ENCODE data around the gene D2HGDH. TPM values are rescaled to one million over a fixed set of nuclear protein-coding genes. Genes with fewer than 3 reads are reported as not detected.
"Not testable (repeated sequence)": the region's sequence is repeated elsewhere in the genome, so short reads cannot be mapped to it uniquely, and the experiment has no call there.

D2HGDH gene
- total and polyA plus RNA-seq, 7 experiments from 2014 or later: 3.5 to 49.8 (median 32.5) TPM

DNA sequence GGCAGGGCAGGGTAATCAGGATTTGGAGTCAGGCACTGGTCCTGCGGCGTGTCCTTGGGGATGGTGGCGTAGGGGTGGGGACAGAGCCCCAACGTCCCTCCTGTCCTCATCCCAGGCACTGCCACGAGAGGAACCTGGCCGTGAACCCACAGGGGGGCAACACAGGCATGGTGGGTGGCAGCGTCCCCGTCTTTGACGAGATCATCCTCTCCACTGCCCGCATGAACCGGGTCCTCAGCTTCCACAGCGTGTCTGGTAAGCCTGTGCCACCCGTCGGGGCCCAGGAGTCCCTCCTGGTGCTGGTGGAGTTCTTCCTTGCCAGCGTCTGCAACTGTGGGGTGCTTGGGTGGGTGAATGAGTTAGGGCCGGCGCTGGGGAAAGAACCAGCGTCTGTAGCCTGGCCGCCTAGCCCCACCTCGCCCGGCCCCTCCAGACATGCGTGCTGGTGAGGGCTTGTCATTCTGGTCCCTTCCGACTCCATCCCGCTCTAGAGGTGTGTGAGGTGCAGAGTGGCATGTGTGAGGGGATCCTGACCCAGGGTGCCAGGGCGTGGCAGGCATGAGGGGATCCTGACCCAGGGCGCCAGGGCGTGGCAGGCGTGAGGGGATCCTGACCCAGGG, 8.0 kb downstream of the D2HGDH start:
- Mint-ChIP-seq H3K36me3 (peaks cover 8 to 28% (median 15%) of the 10 kb centered on the region in 5 donors), H3K27me3 (no peaks in the 10 kb centered on the region), H3K4me3 (no peak overlapping the region), H3K9me3 (peaks cover 0 to 5% (median 0%) of the 10 kb centered on the region in 11 donors), H3K4me1 (peaks cover 8 to 30% (median 26%) of the 10 kb centered on the region in 7 donors), H3K27ac (no peak overlapping the region)
- Histone ChIP-seq H3K9me3 (ENCODE audit: control insufficient read depth in 2 of 3, low read length in 3 of 3) (no peaks in the 10 kb centered on the region), H3K27ac (ENCODE audit: low read depth, low read length) (no peak overlapping the region), H3K27me3 (ENCODE audit: control insufficient read depth in 2 of 2, insufficient read depth in 2 of 2, low read length in 2 of 2) (no peaks in the 10 kb centered on the region), H3K4me3 (ENCODE audit: low read length) (no peak overlapping the region), H3K36me3 (ENCODE audit: control insufficient read depth in 2 of 3, insufficient read depth in 3 of 3, low read length in 3 of 3) (peaks cover 0 to 37% (median 0%) of the 10 kb centered on the region in 3 experiments), H3K4me1 (ENCODE audit: control insufficient read depth in 2 of 2, insufficient read depth in 2 of 2, low read length in 2 of 2) (peaks cover 18 to 25% of the 10 kb centered on the region in 2 donors)
- ChIA-PET POLR2A (no interaction called here), CTCF (no interaction called here)
- ATAC-seq: no peak
- intact Hi-C loops (cut with micrococcal nuclease): no loop called here
- no peak for DNase-seq

DNA sequence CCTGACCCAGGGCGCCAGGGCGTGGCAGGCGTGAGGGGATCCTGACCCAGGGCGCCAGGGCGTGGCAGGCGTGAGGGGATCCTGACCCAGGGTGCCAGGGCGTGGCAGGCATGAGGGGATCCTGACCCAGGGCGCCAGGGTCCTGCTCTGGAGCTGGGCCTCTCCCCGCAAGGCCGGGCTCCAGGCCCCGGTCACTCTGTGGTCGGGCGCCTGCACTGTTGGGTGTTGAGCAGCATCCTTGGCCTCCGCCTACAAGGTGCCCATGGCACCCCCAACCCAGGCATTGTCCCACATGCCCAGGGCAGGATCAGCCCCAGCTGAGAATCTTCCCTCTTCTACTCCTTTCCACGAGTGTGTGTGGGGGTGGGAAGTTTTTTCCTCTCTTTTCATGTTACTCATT, 8.6 kb downstream of the D2HGDH start:
- POLR2A ChIA-PET: not testable (repeated sequence)

DNA sequence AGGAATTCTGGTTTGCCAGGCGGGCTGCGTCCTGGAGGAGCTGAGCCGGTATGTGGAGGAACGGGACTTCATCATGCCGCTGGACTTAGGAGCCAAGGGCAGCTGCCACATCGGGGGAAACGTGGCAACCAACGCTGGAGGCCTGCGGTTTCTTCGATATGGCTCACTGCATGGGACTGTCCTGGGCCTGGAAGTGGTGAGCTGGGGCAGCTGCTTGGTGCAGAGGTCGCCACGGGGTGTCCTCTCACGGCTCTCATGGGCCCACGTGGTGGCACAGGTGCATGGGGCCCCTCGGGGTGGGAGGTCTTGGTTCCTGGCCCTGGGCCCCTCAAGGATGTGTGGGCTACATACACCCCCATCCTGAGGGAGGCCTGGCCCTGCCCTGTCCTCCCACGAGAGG, 9.2 kb downstream of the D2HGDH start:
- H3K27ac ChIP-seq (ENCODE audit: low read depth, low read length): no peak overlapping the region
- ChIA-PET CTCF (interaction anchor here (1.0 kb wide), 1 partner anchor 386 kb away, joined by 3 read pairs; no protein-coding TSS in a partner anchor), POLR2A (no interaction called here)
- no peak overlapping the region for H3K4me3 ChIP-seq (ENCODE audit: low read length)
- no peaks in the 10 kb centered on the region for H3K27me3 ChIP-seq (ENCODE audit: control insufficient read depth in 2 of 2, insufficient read depth in 2 of 2, low read length in 2 of 2)
- H3K27me3 Mint-ChIP-seq: no peaks in the 10 kb centered on the region
- peaks cover 8 to 23% (median 15%) of the 10 kb centered on the region in 5 donors for H3K36me3 Mint-ChIP-seq
- ATAC-seq (no peak), DNase-seq (no peak)
- H3K4me1 ChIP-seq (ENCODE audit: control insufficient read depth in 2 of 2, insufficient read depth in 2 of 2, low read length in 2 of 2): peaks cover 18 to 25% of the 10 kb centered on the region in 2 donors
- intact Hi-C loops (cut with micrococcal nuclease): no loop called here
- peak overlapping the region in 1 of 10 donors; percentile 37 for H3K4me3 Mint-ChIP-seq
- H3K27ac Mint-ChIP-seq: peak overlapping the region in 2 of 9 donors; percentile 25 to 26
- H3K9me3 Mint-ChIP-seq: peaks cover 0 to 5% (median 0%) of the 10 kb centered on the region in 11 donors
- H3K9me3 ChIP-seq (ENCODE audit: control insufficient read depth in 2 of 3, low read length in 3 of 3): no peaks in the 10 kb centered on the region
- peaks cover 0 to 36% (median 0%) of the 10 kb centered on the region in 3 experiments for H3K36me3 ChIP-seq (ENCODE audit: control insufficient read depth in 2 of 3, insufficient read depth in 3 of 3, low read length in 3 of 3)
- H3K4me1 Mint-ChIP-seq: peaks cover 2 to 25% (median 19%) of the 10 kb centered on the region in 7 donors

More for the DNA sequence above, 8.6 kb downstream of the D2HGDH start:
- H3K9me3 Mint-ChIP-seq; H3K27ac ChIP-seq (ENCODE audit: low read depth, low read length); DNase-seq; H3K4me3 ChIP-seq (ENCODE audit: low read length); ATAC-seq; H3K9me3 ChIP-seq (ENCODE audit: control insufficient read depth in 2 of 3, low read length in 3 of 3); H3K27me3 ChIP-seq (ENCODE audit: control insufficient read depth in 2 of 2, insufficient read depth in 2 of 2, low read length in 2 of 2); intact Hi-C loops (cut with micrococcal nuclease); H3K27me3 Mint-ChIP-seq; CTCF ChIA-PET: not testable (repeated sequence)
- peak overlapping the region in 1 of 10 donors; percentile 37 for H3K4me3 Mint-ChIP-seq
- H3K4me1 Mint-ChIP-seq: peaks cover 4 to 26% (median 21%) of the 10 kb centered on the region in 7 donors
- H3K36me3 Mint-ChIP-seq: peaks cover 8 to 23% (median 15%) of the 10 kb centered on the region in 5 donors
- H3K27ac Mint-ChIP-seq: peak overlapping the region in 1 of 9 donors; percentile 54
- Histone ChIP-seq H3K4me1 (ENCODE audit: control insufficient read depth in 2 of 2, insufficient read depth in 2 of 2, low read length in 2 of 2) (peaks cover 18 to 25% of the 10 kb centered on the region in 2 donors), H3K36me3 (ENCODE audit: control insufficient read depth in 2 of 3, insufficient read depth in 3 of 3, low read length in 3 of 3) (peaks cover 0 to 37% (median 0%) of the 10 kb centered on the region in 3 experiments)

DNA sequence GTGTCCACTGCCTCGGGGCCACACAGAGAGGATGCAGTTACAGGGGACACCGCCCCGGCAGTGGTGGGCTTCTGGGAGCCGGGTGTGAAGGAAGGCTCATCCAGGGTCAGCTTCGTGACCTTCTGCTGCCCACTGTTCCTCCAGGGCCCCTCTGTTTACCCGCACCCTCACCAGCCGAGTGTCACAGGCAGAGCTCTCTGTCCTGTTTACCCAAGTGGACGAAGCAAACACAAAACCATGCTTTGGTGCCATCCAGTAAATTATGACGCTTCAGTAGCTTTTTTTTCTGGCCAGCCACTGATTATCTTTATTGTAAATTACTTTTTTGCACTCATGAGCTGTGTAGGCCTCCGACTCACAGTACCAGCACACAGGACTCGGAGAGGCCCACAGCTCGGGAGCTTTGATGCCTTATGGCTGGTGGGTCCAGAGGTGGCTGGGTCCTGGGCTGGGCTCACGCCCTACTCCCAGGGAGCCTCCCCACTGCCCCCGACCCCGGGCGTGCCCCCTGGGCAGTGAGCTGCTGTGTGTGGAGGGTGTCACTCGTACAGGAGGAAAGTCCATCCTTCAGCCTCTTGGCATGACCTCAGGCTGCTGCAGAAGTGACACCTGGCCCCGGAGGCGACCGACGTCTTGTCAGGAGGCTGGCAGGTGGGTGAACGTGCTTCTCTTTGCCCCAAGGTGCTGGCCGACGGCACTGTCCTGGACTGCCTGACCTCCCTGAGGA, 9.8 kb downstream of the D2HGDH start:
- ChIA-PET CTCF (interaction anchor here (1.0 kb wide), 1 partner anchor 386 kb away, joined by 3 read pairs; no protein-coding TSS in a partner anchor), POLR2A (no interaction called here)
- Histone ChIP-seq H3K9me3 (ENCODE audit: control insufficient read depth in 2 of 3, low read length in 3 of 3) (no peaks in the 10 kb centered on the region), H3K36me3 (ENCODE audit: control insufficient read depth in 2 of 3, insufficient read depth in 3 of 3, low read length in 3 of 3) (peaks cover 0 to 39% (median 0%) of the 10 kb centered on the region in 3 experiments), H3K4me3 (ENCODE audit: low read length) (no peak overlapping the region), H3K27me3 (ENCODE audit: control insufficient read depth in 2 of 2, insufficient read depth in 2 of 2, low read length in 2 of 2) (no peaks in the 10 kb centered on the region), H3K4me1 (ENCODE audit: control insufficient read depth in 2 of 2, insufficient read depth in 2 of 2, low read length in 2 of 2) (peaks cover 18 to 22% of the 10 kb centered on the region in 2 donors), H3K27ac (ENCODE audit: low read depth, low read length) (no peak overlapping the region)
- intact Hi-C loops (cut with micrococcal nuclease): no loop called here
- no peak overlapping the region for H3K4me3 Mint-ChIP-seq
- H3K4me1 Mint-ChIP-seq: peaks cover 0 to 20% (median 15%) of the 10 kb centered on the region in 7 donors
- H3K36me3 Mint-ChIP-seq: peaks cover 8 to 28% (median 15%) of the 10 kb centered on the region in 5 donors
- H3K27me3 Mint-ChIP-seq: no peaks in the 10 kb centered on the region
- DNase-seq (no peak), ATAC-seq (no peak)
- no peak overlapping the region for H3K27ac Mint-ChIP-seq
- peaks cover 0 to 5% (median 0%) of the 10 kb centered on the region in 11 donors for H3K9me3 Mint-ChIP-seq

DNA sequence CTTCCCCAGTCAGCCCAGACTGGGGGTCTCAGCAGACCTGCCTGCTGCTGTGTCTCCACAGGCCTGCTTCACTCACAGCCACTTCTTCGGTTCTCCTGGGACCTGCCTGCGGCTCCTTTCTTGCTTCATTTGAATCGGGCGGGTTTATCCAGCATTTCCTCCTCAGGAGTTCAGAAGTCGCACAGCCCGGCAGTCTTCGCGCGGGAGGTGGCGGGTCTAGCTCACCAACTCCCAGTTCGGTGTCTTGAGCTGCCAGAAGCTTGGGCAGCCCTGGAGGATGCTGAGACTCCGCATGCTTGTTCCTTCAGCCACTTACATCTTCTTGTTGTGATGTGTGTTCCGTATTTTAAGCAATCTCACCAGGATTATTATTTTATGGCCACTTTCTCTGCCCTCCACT, 10.8 kb downstream of the D2HGDH start:
- Mint-ChIP-seq H3K27me3 (no peaks in the 10 kb centered on the region), H3K27ac (no peak overlapping the region), H3K4me1 (peaks cover 0 to 9% (median 6%) of the 10 kb centered on the region in 7 donors), H3K36me3 (peaks cover 8 to 30% (median 15%) of the 10 kb centered on the region in 5 donors), H3K9me3 (peaks cover 0 to 5% (median 0%) of the 10 kb centered on the region in 11 donors), H3K4me3 (no peak overlapping the region)
- Histone ChIP-seq H3K36me3 (ENCODE audit: control insufficient read depth in 2 of 3, insufficient read depth in 3 of 3, low read length in 3 of 3) (peaks cover 0 to 44% (median 0%) of the 10 kb centered on the region in 3 experiments), H3K4me1 (ENCODE audit: control insufficient read depth in 2 of 2, insufficient read depth in 2 of 2, low read length in 2 of 2) (peaks cover 10 to 16% of the 10 kb centered on the region in 2 donors), H3K27me3 (ENCODE audit: control insufficient read depth in 2 of 2, insufficient read depth in 2 of 2, low read length in 2 of 2) (no peaks in the 10 kb centered on the region), H3K4me3 (ENCODE audit: low read length) (no peak overlapping the region), H3K9me3 (ENCODE audit: control insufficient read depth in 2 of 3, low read length in 3 of 3) (no peaks in the 10 kb centered on the region), H3K27ac (ENCODE audit: low read depth, low read length) (no peak overlapping the region)
- ATAC-seq (no peak), DNase-seq (no peak)
- ChIA-PET POLR2A (no interaction called here), CTCF (no interaction called here)
- intact Hi-C loops (cut with micrococcal nuclease): no loop called here

DNA sequence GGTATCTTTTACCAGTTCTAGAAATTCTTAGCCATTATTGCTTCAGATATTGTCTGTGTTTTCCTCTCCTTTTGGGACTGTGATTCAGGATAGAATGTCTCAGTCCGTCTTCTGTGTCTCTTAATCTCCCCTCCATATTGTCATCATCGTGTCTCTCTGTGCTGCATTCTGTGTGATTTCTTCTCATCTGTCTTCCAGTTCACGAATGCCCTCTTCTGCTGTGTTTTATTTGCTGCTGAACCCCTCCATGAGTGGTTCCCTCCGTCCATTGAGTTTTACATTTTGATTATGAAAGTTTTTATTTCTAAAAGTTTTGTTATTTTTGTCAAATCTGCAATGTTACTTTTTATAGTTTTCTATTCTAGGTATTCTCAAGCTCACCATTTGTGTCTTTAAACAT, 11.7 kb downstream of the D2HGDH start:
- ATAC-seq (no peak), DNase-seq (no peak)
- intact Hi-C loops (cut with micrococcal nuclease): no loop called here
- no peaks in the 10 kb centered on the region for H3K9me3 ChIP-seq (ENCODE audit: control insufficient read depth in 2 of 3, low read length in 3 of 3)
- Mint-ChIP-seq H3K4me3 (no peak overlapping the region), H3K9me3 (peaks cover 0 to 5% (median 0%) of the 10 kb centered on the region in 11 donors), H3K27ac (peak overlapping the region in 1 of 9 donors; percentile 75), H3K36me3 (peaks cover 8 to 30% (median 15%) of the 10 kb centered on the region in 5 donors), H3K27me3 (no peaks in the 10 kb centered on the region), H3K4me1 (peaks cover 0 to 3% (median 3%) of the 10 kb centered on the region in 7 donors)
- no peaks in the 10 kb centered on the region for H3K27me3 ChIP-seq (ENCODE audit: control insufficient read depth in 2 of 2, insufficient read depth in 2 of 2, low read length in 2 of 2)
- ChIA-PET CTCF (no interaction called here), POLR2A (interaction anchor here (0.6 kb wide), 1 partner anchor 11 kb away, joined by 3 read pairs; no protein-coding TSS in a partner anchor)
- no peak overlapping the region for H3K4me3 ChIP-seq (ENCODE audit: low read length)
- H3K36me3 ChIP-seq (ENCODE audit: control insufficient read depth in 2 of 3, insufficient read depth in 3 of 3, low read length in 3 of 3): peaks cover 0 to 45% (median 0%) of the 10 kb centered on the region in 3 experiments
- peaks cover 3 to 8% of the 10 kb centered on the region in 2 donors for H3K4me1 ChIP-seq (ENCODE audit: control insufficient read depth in 2 of 2, insufficient read depth in 2 of 2, low read length in 2 of 2)
- no peak overlapping the region for H3K27ac ChIP-seq (ENCODE audit: low read depth, low read length)

Measured in naive thymus-derived CD4-positive, alpha-beta T cell (primary cell).